Activated CD4-positive, alpha-beta T cell treated with anti-CD3 and anti-CD28 coated beads, Interleukin-2, Interleukin-4, amounts not matched to agents 100 ng/mL and 50 ng/mL, durations not matched to agents 16 hours and 8 hours (primary cell): ENCODE measurements around the gene CARNS1.

Experiments
- DNase-seq: peaks from one replicate; pipeline ENCODE4 v3.0.0-alpha.2; 2020; ENCODE audit warnings: low spot score

Gene CARNS1

GRCh38 chr11:67441098-67441563 lies 25.7 kb downstream of the CARNS1 start:
- no peak for DNase-seq

GRCh38 chr11:67441731-67442351 lies 26.4 kb downstream of the CARNS1 start:
- DNase-seq = no peak

- DNase-seq = no peak
Measured at GRCh38 chr11:67442504-67443404, 27.3 kb downstream of the CARNS1 start.

GRCh38 chr11:67445515-67445914 lies 30.0 kb downstream of the CARNS1 start:
- DNase-seq = no peak

- DNase-seq = no peak
Measured at GRCh38 chr11:67448220-67448609, 32.7 kb downstream of the CARNS1 start.

- no peak for DNase-seq
Measured at GRCh38 chr11:67449116-67449844, 33.8 kb downstream of the CARNS1 start.

- no peak for DNase-seq
Measured at GRCh38 chr11:67450796-67451657, 35.5 kb downstream of the CARNS1 start.

GRCh38 chr11:67451658-67451976 lies 36.1 kb downstream of the CARNS1 start:
- no peak for DNase-seq

GRCh38 chr11:67452141-67452952 lies 36.9 kb downstream of the CARNS1 start, which contains the start of gene GPR152:
TSS of gene GPR152 (minus strand) at chr11:67452729. CDS start at chr11:67452724, 5 bp downstream.
- no peak for DNase-seq

GRCh38 chr11:67453816-67454732 lies 38.6 kb downstream of the CARNS1 start:
- no peak for DNase-seq

- DNase-seq = no peak
Measured at GRCh38 chr11:67455054-67455453, 39.6 kb downstream of the CARNS1 start, which contains the start of gene CABP4. TSS of gene CABP4 (plus strand) at chr11:67455354. CDS start at chr11:67455424, 70 bp downstream.

GRCh38 chr11:67456068-67456705 lies 40.7 kb downstream of the CARNS1 start:
- DNase-seq = no peak

GRCh38 chr11:67457453-67457852 lies 42.0 kb downstream of the CARNS1 start:
- no peak for DNase-seq

- no peak for DNase-seq
Measured at GRCh38 chr11:67458266-67458665, 42.8 kb downstream of the CARNS1 start.

GRCh38 chr11:67463186-67463585 lies 47.7 kb downstream of the CARNS1 start:
- no peak for DNase-seq

GRCh38 chr11:67463680-67464410 lies 48.4 kb downstream of the CARNS1 start:
- no peak for DNase-seq

- DNase-seq = peak; percentile 96
Measured at GRCh38 chr11:67464411-67465188, 49.1 kb downstream of the CARNS1 start.

GRCh38 chr11:67465189-67465510 lies 49.7 kb downstream of the CARNS1 start:
- no peak for DNase-seq
